ENCODE results near the gene BICRA.

- TF ChIP-seq ARNTL (CRISPR knock-in tag; IDR thresholded peaks at IDR 0.05; ENCODE audit: borderline replicate concordance, low read depth) = no peak
- TF ChIP-seq ZNF8 (CRISPR knock-in tag; IDR thresholded peaks at IDR 0.05) = no peak
- TF ChIP-seq ZNF565 (CRISPR knock-in tag; conservative IDR thresholded peaks at IDR 0.05; ENCODE audit: low read depth) = no peak
Observed at GRCh38 chr19:47663435-47663910, 54.5 kb downstream of the BICRA start.

Measured in SK-N-SH treated with all-trans-retinoic acid at 6 μM for 48 hours (cell line).